HepG2 (cell line): Measurements from ENCODE around the gene TTC6. TPM values are rescaled to one million over a fixed set of nuclear protein-coding genes. Genes with fewer than 3 reads are reported as not detected.

Experiments
- ATAC-seq: fragments of 200-7000 bp; cut with Tn5 transposase; 3 replicates; pipeline ENCODE4 v1.9.1; 2020; ENCODE audit warnings: mild to moderate bottlenecking, moderate library complexity
- Bru-seq: library from RNA; stranded (reverse); fragments of 400-500 nt; gene quantifications from one replicate; lab custom pipeline; 2021; lab: Mats Ljungman, UMichigan
- BruChase-seq, 2 experiments: library from RNA; stranded (reverse); fragments of 400-500 nt; gene quantifications; one replicate each; lab custom pipeline; 2021; lab: Mats Ljungman, UMichigan
- BruUV-seq: library from RNA; stranded (reverse); fragments of 400-500 nt; replicated peaks from 2 replicates; lab custom pipeline; 2021; lab: Mats Ljungman, UMichigan
- CTCF ChIA-PET: fragments of 300-600 bp; formaldehyde crosslinking; extraction: SDS; loops from one replicate; lab custom pipeline; 2021; ENCODE audit warnings: low total read pairs, inconsistent platforms, low intra/inter-chr PET ratio; lab: Yijun Ruan, JAX
- POLR2A ChIA-PET: fragments of 350-600 bp; sonication (Branson Sonifier 250); formaldehyde crosslinking; loops from one replicate; lab custom pipeline; 2020; ENCODE audit warnings: antibody characterized with exemption, inconsistent platforms; lab: Yijun Ruan, JAX
- DNase-seq: peaks from one replicate; pipeline ENCODE4 v3.0.0-alpha.2; 2015; ENCODE audit warnings: low spot score
- FAIRE-seq: peaks from 3 replicates; lab custom pipeline; 2011; peaks lifted over from hg19 to GRCh38; lab: Jason Lieb, UNC
- H2AFZ ChIP-seq: one replicate; pipeline ENCODE4 v1.6.1; 2011; ENCODE audit warnings: low read length, inconsistent platforms
- H3K27ac ChIP-seq: fragments of 300-600 bp; 3 replicates; pipeline ENCODE4 v1.8.0; 2011; ENCODE audit warnings: mixed run types, mild to moderate bottlenecking, mixed read lengths, low read length, inconsistent platforms; ENCODE audit not compliant: insufficient read depth; ENCODE audit errors: extremely low read length
- H3K27me3 ChIP-seq, 2 experiments: fragments of 200-600 bp in 1 of 2; 2 replicates in 1 of 2; 3 replicates in 1 of 2; pipeline versions ENCODE4 v1.6.0 to v1.8.0; 2011; ENCODE audit warnings: low read length in 2 of 2, mild to moderate bottlenecking in 2 of 2, moderate library complexity in 2 of 2, inconsistent platforms in 1 of 2; ENCODE audit not compliant: insufficient read depth in 2 of 2, control insufficient read depth in 1 of 2
- H3K36me3 ChIP-seq, 2 experiments: fragments of 200-600 bp in 1 of 2; replicated peaks in 1 of 2; 2 replicates in 1 of 2; 3 replicates in 1 of 2; pipeline versions ENCODE4 v1.5.1 to v1.8.0; 2011; ENCODE audit warnings: low read length in 2 of 2, inconsistent platforms in 1 of 2; ENCODE audit not compliant: insufficient read depth in 2 of 2, control insufficient read depth in 1 of 2
- H3K4me1 ChIP-seq: 2 replicates; pipeline ENCODE4 v1.5.1; 2012; ENCODE audit warnings: low read length, inconsistent platforms; ENCODE audit not compliant: insufficient read depth
- H3K4me2 ChIP-seq: 2 replicates; pipeline ENCODE4 v1.6.0; 2011; ENCODE audit warnings: low read depth, low read length, inconsistent platforms
- H3K4me3 ChIP-seq, 3 experiments: fragments of 200-600 bp in 1 of 3; sonication (generic), shearing (Covaris generic) in 1 of 3; replicated peaks in 1 of 3; 2 replicates each; pipeline ENCODE4 v1.5.1; 2011 to 2016; ENCODE audit warnings: low read length in 3 of 3, inconsistent platforms in 2 of 3, low read depth in 2 of 3, mild to moderate bottlenecking in 2 of 3, control low read depth in 1 of 3, mixed read lengths in 1 of 3; ENCODE audit not compliant: insufficient read depth in 1 of 3
- H3K79me2 ChIP-seq: one replicate; pipeline ENCODE4 v1.6.1; 2011; ENCODE audit warnings: low read length, inconsistent platforms; ENCODE audit not compliant: insufficient read depth
- H3K9ac ChIP-seq: 2 replicates; pipeline ENCODE4 v1.6.0; 2011; ENCODE audit warnings: mild to moderate bottlenecking, low read depth, low read length, inconsistent platforms; ENCODE audit not compliant: insufficient read depth
- H3K9me3 ChIP-seq: 2 replicates; pipeline ENCODE4 v1.5.1; 2012; ENCODE audit warnings: mild to moderate bottlenecking, low read length
- H4K20me1 ChIP-seq: 2 replicates; pipeline ENCODE4 v1.6.0; 2011; ENCODE audit warnings: inconsistent platforms, mild to moderate bottlenecking, low read length, moderate library complexity; ENCODE audit not compliant: insufficient read depth
- GMEB2 ChIP-seq: IDR thresholded peaks from 2 replicates; pipeline ENCODE4 v1.6.1; 2016; ENCODE audit warnings: missing biosample characterization, missing genetic modification reagents, low read depth
- HIC2 ChIP-seq: sonication (generic); formaldehyde crosslinking; IDR thresholded peaks from 2 replicates; pipeline ENCODE4 v1.9.0; 2022; ENCODE audit warnings: low read depth, missing genetic modification reagents
- KAT7 ChIP-seq: IDR thresholded peaks from 2 replicates; pipeline ENCODE4 v1.6.1; 2018; ENCODE audit warnings: borderline replicate concordance, missing compliant biosample characterization
- SRSF4 ChIP-seq: fragments of 200-400 bp; formaldehyde crosslinking; IDR thresholded peaks from one replicate; pipeline ENCODE4 v1.6.1; 2018; ENCODE audit warnings: mild to moderate bottlenecking, low read depth, low read length, moderate library complexity; ENCODE audit not compliant: poor library complexity, severe bottlenecking
- SYNCRIP ChIP-seq: fragments of 200-400 bp; formaldehyde crosslinking; IDR thresholded peaks from 2 replicates; pipeline ENCODE4 v1.6.1; 2018; ENCODE audit warnings: mild to moderate bottlenecking, low read depth, low read length; ENCODE audit not compliant: insufficient read depth
- ZBTB33 ChIP-seq: sonication (generic); formaldehyde crosslinking; IDR thresholded peaks from 2 replicates; pipeline ENCODE4 v1.4.0; 2020; ENCODE audit warnings: missing genetic modification reagents
- ZNF354B ChIP-seq: sonication (generic); formaldehyde crosslinking; IDR thresholded peaks from 2 replicates; pipeline ENCODE4 v1.8.0; 2022; ENCODE audit warnings: mild to moderate bottlenecking, missing genetic modification reagents
- ZNF44 ChIP-seq: sonication (generic); formaldehyde crosslinking; IDR thresholded peaks from 2 replicates; pipeline ENCODE4 v1.5.1; 2020; ENCODE audit warnings: mild to moderate bottlenecking, missing genetic modification reagents
- ZNF556 ChIP-seq: sonication (generic); formaldehyde crosslinking; IDR thresholded peaks from 2 replicates; pipeline ENCODE4 v1.4.0; 2020; ENCODE audit warnings: mild to moderate bottlenecking, missing genetic modification reagents, borderline replicate concordance
- ZNF674 ChIP-seq: sonication (generic); formaldehyde crosslinking; IDR thresholded peaks from 2 replicates; pipeline ENCODE4 v1.5.0; 2020; ENCODE audit warnings: low read depth, mild to moderate bottlenecking, missing genetic modification reagents
- WGBS: methylation state at CpG from one replicate; pipeline ENCODE4 v1.1.6; 2017; ENCODE audit warnings: low lambda C conversion rate; 5-methylcytosine and 5-hydroxymethylcytosine counted together
- in situ Hi-C: cut with HindIII; loops from 2 replicates; pipeline ENCODE4 v1.10.0; 2017; ENCODE audit warnings: low pct_unique_long_range_greater_than_20kb; ENCODE audit not compliant: extremely low pct_ligation_motif_present
- intact Hi-C: fragments of 100-400 bp; cut with micrococcal nuclease; formaldehyde crosslinking; loops from one replicate; pipeline ENCODE4 v1.10.0; 2022; ENCODE audit not compliant: unreplicated experiment
- long read RNA-seq, 2 experiments: library from RNA in 1 of 2; library from polyadenylated mRNA in 1 of 2; stranded (forward) in 1 of 2; unstranded in 1 of 2; transcript quantifications; one replicate each; pipeline ENCODE4 v2.0.0, GENCODE V29; 2019 to 2022
- polyA minus RNA-seq, 3 experiments: library from RNA; depleted of rRNA, polyadenylated mRNA; stranded (reverse); fragments of >200 nt; gene quantifications; 2 replicates each; pipeline ENCODE4 v1.2.3, GENCODE V29; 2011; ENCODE audit warnings: low replicate concordance in 1 of 3
- polyA plus RNA-seq, 8 experiments: library from polyadenylated mRNA; depleted of rRNA in 3 of 8; stranded (reverse) in 7 of 8; unstranded in 1 of 8; fragments of >200 nt; fragmentation: Illumina TruSeq in 4 of 8; extraction: Trizol in 4 of 8; gene quantifications; 2 replicates each; pipeline versions ENCODE4 v1.2.1 to v1.2.3, GENCODE V29; 2011 to 2016; ENCODE audit warnings: low read depth in 4 of 8, missing spikeins in 1 of 8, mixed read lengths in 1 of 8; ENCODE audit not compliant: insufficient read depth in 1 of 8
- total RNA-seq, 5 experiments: library from RNA; depleted of rRNA; stranded (reverse); fragments of >200 nt; fragmentation: Illumina TruSeq; extraction: Trizol; gene quantifications; 2 replicates each; pipeline ENCODE4 v1.2.3, GENCODE V29; 2016; ENCODE audit warnings: low read depth in 1 of 5

TTC6 gene
- total RNA-seq (2016; rRNA removed; fragmentation: Illumina TruSeq; extraction: Trizol) (13.2 and 27.4 TPM in 2 replicates), polyA plus RNA-seq (2011; rRNA removed) (8.6 and 9.3 TPM in 2 replicates), polyA minus RNA-seq (2011; rRNA and poly(A)+ RNA removed; ENCODE audit: low replicate concordance) (0.61 and 8.5 TPM in 2 replicates), Bru-seq, nascent RNA (percentile 80 among the genes with signal in this experiment), BruChase-seq, experiment 1, labeled RNA remaining after a 6-hour chase (percentile 71 among the genes with signal in this experiment), BruChase-seq, experiment 2, labeled RNA remaining after a 2-hour chase (percentile 87 among the genes with signal in this experiment)
- 21.5 and 24.0 TPM in 2 replicates for total RNA-seq (2016; cell fraction: cytosol; rRNA removed; fragmentation: Illumina TruSeq; extraction: Trizol; ENCODE audit: low read depth)
- total RNA-seq (2016; cell fraction: insoluble cytoplasmic fraction; rRNA removed; fragmentation: Illumina TruSeq; extraction: Trizol) = 11.2 and 26.5 TPM in 2 replicates
- 16.2 and 16.4 TPM in 2 replicates for total RNA-seq (2016; cell fraction: membrane; rRNA removed; fragmentation: Illumina TruSeq; extraction: Trizol)
- 87.8 and 88.1 TPM in 2 replicates for total RNA-seq (2016; cell fraction: nucleus; rRNA removed; fragmentation: Illumina TruSeq; extraction: Trizol)
- 2.6 and 3.9 TPM in 2 replicates for polyA plus RNA-seq (2011; cell fraction: cytosol; rRNA removed)
- polyA plus RNA-seq (2011; cell fraction: nucleus; rRNA removed) = 28.3 and 28.6 TPM in 2 replicates
- polyA plus RNA-seq (2012) = 7.9 and 8.5 TPM in 2 replicates
- 3.5 and 4.5 TPM in 2 replicates for polyA plus RNA-seq (2016; cell fraction: cytosol; fragmentation: Illumina TruSeq; extraction: Trizol; ENCODE audit: low read depth)
- 5.4 and 8.4 TPM in 2 replicates for polyA plus RNA-seq (2016; cell fraction: insoluble cytoplasmic fraction; fragmentation: Illumina TruSeq; extraction: Trizol; ENCODE audit: low read depth)
- polyA plus RNA-seq (2016; cell fraction: membrane; fragmentation: Illumina TruSeq; extraction: Trizol; ENCODE audit: low read depth) = 4.9 and 5.2 TPM in 2 replicates
- polyA plus RNA-seq (2016; cell fraction: nucleus; fragmentation: Illumina TruSeq; extraction: Trizol; ENCODE audit: insufficient read depth, low read depth) = 52.2 and 52.8 TPM in 2 replicates
- 4.9 and 5.1 TPM in 2 replicates for polyA minus RNA-seq (2011; cell fraction: cytosol; rRNA and poly(A)+ RNA removed)
- 136 TPM in 2 replicates for polyA minus RNA-seq (2011; cell fraction: nucleus; rRNA and poly(A)+ RNA removed)
- long read RNA-seq, experiment 1, partial matches to known transcripts = 0 of 6 reads
- long read RNA-seq, experiment 1, other reads (novel, unspliced or antisense) = 6 of 6 reads
- long read RNA-seq, experiment 2, partial matches to known transcripts = 1 of 6 reads
- long read RNA-seq, experiment 2, other reads (novel, unspliced or antisense) = 5 of 6 reads

GRCh38 chr14:37594971-37595808 is at the start of gene TTC6, which contains the start of gene FOXA1:
Gene TTC6, plus strand, starts transcription at chr14:37595629. Its CDS starts 26,436 bp downstream, at chr14:37622065.
Gene FOXA1, minus strand, starts transcription at chr14:37595249. Its CDS starts 277 bp downstream, at chr14:37594972.
- ATAC-seq (peak; percentile 72), DNase-seq (peak; percentile 96), FAIRE-seq (no peak)
- H3K4me1 ChIP-seq = peaks cover 38% of the 10 kb centered on the region
- H4K20me1 ChIP-seq = no peaks in the 10 kb centered on the region
- CTCF ChIA-PET = interaction anchor here (1.3 to 3.3 kb wide), 6 partner anchors 8 to 364 kb away, joined by 3 to 51 read pairs (median 6); no protein-coding TSS in a partner anchor
- H3K9me3 ChIP-seq = no peaks in the 10 kb centered on the region
- H3K36me3 ChIP-seq = peaks cover 14% of the 10 kb centered on the region in 2 experiments
- in situ Hi-C loops (loop anchor here (5.0 kb wide), 1 partner anchor 343 kb away; no protein-coding TSS in a partner anchor), intact Hi-C loops (loop anchor here (1.0 to 5.0 kb wide), 10 partner anchors 30 to 349 kb away; no protein-coding TSS in a partner anchor)
- H3K27ac ChIP-seq = peak within 1 kb of the TSS; percentile 96
- no peaks in the 10 kb centered on the region; a peak in 1 of 5 replicates for H3K27me3 ChIP-seq
- H3K4me2 ChIP-seq = peak within 1 kb of the TSS; percentile 92
- BruUV-seq = no TSS peak
- POLR2A ChIA-PET = interaction anchor here (0.8 to 3.3 kb wide), 40 partner anchors 8 to 1770 kb away, joined by 3 to 48 read pairs (median 7); partner anchors contain the start of genes BRMS1L, MIPOL1 and SEC23A
- peaks cover 70% of the 10 kb centered on the region for H3K79me2 ChIP-seq
- peak within 1 kb of the TSS; percentile 66 for H2AFZ ChIP-seq
- H3K9ac ChIP-seq = peak within 1 kb of the TSS; percentile 94
- WGBS = 1% methylated on average over 56 of the region's 92 CpGs
- peak within 1 kb of the TSS; percentile 87 to 96 (median 95) for H3K4me3 ChIP-seq
- TF ChIP-seq SYNCRIP = no peak
- TF ChIP-seq HIC2 (CRISPR knock-in tag) = no peak
- TF ChIP-seq ZNF674 (CRISPR knock-in tag) = 0 out of 2 replicates have a peak, but pooled peaks have one; percentile 5
- TF ChIP-seq ZBTB33 = no peak; the same call in 1 of the 2 replicates
- TF ChIP-seq ZNF556 = no peak
- peak; percentile 20; the same call in 1 of the 2 replicates for TF ChIP-seq ZNF44 (CRISPR knock-in tag)
- TF ChIP-seq ZNF354B (CRISPR knock-in tag) = no peak; the same call in 1 of the 2 replicates
- no peak; the same call in 1 of the 2 replicates for TF ChIP-seq KAT7
- TF ChIP-seq GMEB2 = no peak
- TF ChIP-seq SRSF4 = peak; percentile 40
